ENCODE results near the gene GRAMD1A. TPM values are rescaled to one million over a fixed set of nuclear protein-coding genes. Genes with fewer than 3 reads are reported as not detected.
"Not testable (repeated sequence)": the region's sequence is repeated elsewhere in the genome, so short reads cannot be mapped to it uniquely, and the experiment has no call there.

GRAMD1A gene
- total and polyA plus RNA-seq, 4 donors = 29.6 to 111 (median 64.4) TPM

- no peaks in the 10 kb centered on the region for H3K27me3 ChIP-seq (ENCODE audit: control insufficient read depth, insufficient read depth, low read length)
- no peak overlapping the region for H3K4me3 ChIP-seq (ENCODE audit: low read depth, low read length)
- peaks cover 33% of the 10 kb centered on the region for H3K4me1 ChIP-seq (ENCODE audit: control insufficient read depth, insufficient read depth, low read length)
- 0% methylated on average over 27 of the region's 37 CpGs for WGBS (ENCODE audit: insufficient coverage)
- peaks cover 27% of the 10 kb centered on the region for H3K36me3 ChIP-seq (ENCODE audit: control insufficient read depth, insufficient read depth, low read length)
- no peak for DNase-seq (ENCODE audit: low read depth in 4 of 6, low spot score in 6 of 6)
- H3K27ac ChIP-seq (ENCODE audit: low read depth, low read length) = no peak overlapping the region
- H3K9me3 ChIP-seq (ENCODE audit: control insufficient read depth, insufficient read depth, low read length) = no peaks in the 10 kb centered on the region
These were observed 169 bp downstream of the GRAMD1A start for GRCh38 chr19:35000338-35000646.

GRCh38 chr19:35000647-35001501, 751 bp downstream of the GRAMD1A start:
- H3K4me1 ChIP-seq (ENCODE audit: control insufficient read depth, insufficient read depth, low read length) = peaks cover 32% of the 10 kb centered on the region
- DNase-seq (ENCODE audit: low read depth in 4 of 6, low spot score in 6 of 6) = peak in 4 of 6 donors; percentile 13 to 76 (median 46)
- H3K36me3 ChIP-seq (ENCODE audit: control insufficient read depth, insufficient read depth, low read length) = peaks cover 32% of the 10 kb centered on the region
- H3K9me3 ChIP-seq (ENCODE audit: control insufficient read depth, insufficient read depth, low read length) = no peaks in the 10 kb centered on the region
- no peaks in the 10 kb centered on the region for H3K27me3 ChIP-seq (ENCODE audit: control insufficient read depth, insufficient read depth, low read length)
- under 1% methylated on average over 40 of the region's 46 CpGs for WGBS (ENCODE audit: insufficient coverage)
- H3K27ac ChIP-seq (ENCODE audit: low read depth, low read length) = peak overlapping the region; percentile 58
- peak overlapping the region; percentile 41 for H3K4me3 ChIP-seq (ENCODE audit: low read depth, low read length)

- Histone ChIP-seq H3K27ac (ENCODE audit: low read depth, low read length) (no peak overlapping the region), H3K4me3 (ENCODE audit: low read depth, low read length) (no peak overlapping the region)
These were observed 2.0 kb downstream of the GRAMD1A start for GRCh38 chr19:35002037-35002535.

GRCh38 chr19:35004517-35005255, 4.6 kb downstream of the GRAMD1A start:
- Histone ChIP-seq H3K4me3 (ENCODE audit: low read depth, low read length) (no peak overlapping the region), H3K36me3 (ENCODE audit: control insufficient read depth, insufficient read depth, low read length) (peaks cover 58% of the 10 kb centered on the region), H3K4me1 (ENCODE audit: control insufficient read depth, insufficient read depth, low read length) (peaks cover 23% of the 10 kb centered on the region), H3K27me3 (ENCODE audit: control insufficient read depth, insufficient read depth, low read length) (no peaks in the 10 kb centered on the region), H3K9me3 (ENCODE audit: control insufficient read depth, insufficient read depth, low read length) (no peaks in the 10 kb centered on the region), H3K27ac (ENCODE audit: low read depth, low read length) (no peak overlapping the region)
- 92% methylated on average over 10 of the region's 18 CpGs for WGBS (ENCODE audit: insufficient coverage)
- DNase-seq (ENCODE audit: low read depth in 4 of 6, low spot score in 6 of 6) = no peak

More at GRCh38 chr19:35002037-35002535, 2.0 kb downstream of the GRAMD1A start:
- Histone ChIP-seq H3K36me3 (ENCODE audit: control insufficient read depth, insufficient read depth, low read length) (peaks cover 43% of the 10 kb centered on the region), H3K9me3 (ENCODE audit: control insufficient read depth, insufficient read depth, low read length) (no peaks in the 10 kb centered on the region), H3K27me3 (ENCODE audit: control insufficient read depth, insufficient read depth, low read length) (no peaks in the 10 kb centered on the region), H3K4me1 (ENCODE audit: control insufficient read depth, insufficient read depth, low read length) (peaks cover 32% of the 10 kb centered on the region)
- no peak for DNase-seq (ENCODE audit: low read depth in 4 of 6, low spot score in 6 of 6)
- WGBS (ENCODE audit: insufficient coverage) = 90% methylated on average over 7 of the region's 11 CpGs

GRCh38 chr19:35005256-35005977, 5.3 kb downstream of the GRAMD1A start:
- Histone ChIP-seq H3K4me1 (ENCODE audit: control insufficient read depth, insufficient read depth, low read length) (peaks cover 20% of the 10 kb centered on the region), H3K27me3 (ENCODE audit: control insufficient read depth, insufficient read depth, low read length) (no peaks in the 10 kb centered on the region), H3K9me3 (ENCODE audit: control insufficient read depth, insufficient read depth, low read length) (no peaks in the 10 kb centered on the region), H3K27ac (ENCODE audit: low read depth, low read length) (no peak overlapping the region), H3K36me3 (ENCODE audit: control insufficient read depth, insufficient read depth, low read length) (peaks cover 65% of the 10 kb centered on the region), H3K4me3 (ENCODE audit: low read depth, low read length) (no peak overlapping the region)
- no peak for DNase-seq (ENCODE audit: low read depth in 4 of 6, low spot score in 6 of 6)
- WGBS (ENCODE audit: insufficient coverage) = 92% methylated on average over 9 of the region's 11 CpGs

GRCh38 chr19:35006007-35006341, 5.9 kb downstream of the GRAMD1A start:
- H3K27ac ChIP-seq (ENCODE audit: low read depth, low read length); H3K4me3 ChIP-seq (ENCODE audit: low read depth, low read length); H3K27me3 ChIP-seq (ENCODE audit: control insufficient read depth, insufficient read depth, low read length); H3K9me3 ChIP-seq (ENCODE audit: control insufficient read depth, insufficient read depth, low read length); DNase-seq (ENCODE audit: low read depth in 4 of 6, low spot score in 6 of 6): not testable (repeated sequence)
- Histone ChIP-seq H3K4me1 (ENCODE audit: control insufficient read depth, insufficient read depth, low read length) (peaks cover 20% of the 10 kb centered on the region), H3K36me3 (ENCODE audit: control insufficient read depth, insufficient read depth, low read length) (peaks cover 71% of the 10 kb centered on the region)
- WGBS (ENCODE audit: insufficient coverage) = 100% methylated on average over 6 of the region's 6 CpGs

- Histone ChIP-seq H3K4me3 (ENCODE audit: low read depth, low read length) (no peak overlapping the region), H3K36me3 (ENCODE audit: control insufficient read depth, insufficient read depth, low read length) (peaks cover 75% of the 10 kb centered on the region), H3K27ac (ENCODE audit: low read depth, low read length) (no peak overlapping the region), H3K27me3 (ENCODE audit: control insufficient read depth, insufficient read depth, low read length) (no peaks in the 10 kb centered on the region), H3K4me1 (ENCODE audit: control insufficient read depth, insufficient read depth, low read length) (peaks cover 19% of the 10 kb centered on the region), H3K9me3 (ENCODE audit: control insufficient read depth, insufficient read depth, low read length) (no peaks in the 10 kb centered on the region)
- 98% methylated on average over 10 of the region's 15 CpGs for WGBS (ENCODE audit: insufficient coverage)
- DNase-seq (ENCODE audit: low read depth in 4 of 6, low spot score in 6 of 6) = no peak
These were observed 6.3 kb downstream of the GRAMD1A start for GRCh38 chr19:35006342-35006998.

GRCh38 chr19:35006999-35007365, 6.9 kb downstream of the GRAMD1A start:
- Histone ChIP-seq H3K4me1 (ENCODE audit: control insufficient read depth, insufficient read depth, low read length) (peaks cover 16% of the 10 kb centered on the region), H3K36me3 (ENCODE audit: control insufficient read depth, insufficient read depth, low read length) (peaks cover 79% of the 10 kb centered on the region), H3K27me3 (ENCODE audit: control insufficient read depth, insufficient read depth, low read length) (no peaks in the 10 kb centered on the region), H3K9me3 (ENCODE audit: control insufficient read depth, insufficient read depth, low read length) (no peaks in the 10 kb centered on the region), H3K4me3 (ENCODE audit: low read depth, low read length) (no peak overlapping the region), H3K27ac (ENCODE audit: low read depth, low read length) (no peak overlapping the region)
- no peak for DNase-seq (ENCODE audit: low read depth in 4 of 6, low spot score in 6 of 6)
- WGBS (ENCODE audit: insufficient coverage) = 98% methylated on average over 5 of the region's 5 CpGs

- Histone ChIP-seq H3K36me3 (ENCODE audit: control insufficient read depth, insufficient read depth, low read length) (peaks cover 79% of the 10 kb centered on the region), H3K4me1 (ENCODE audit: control insufficient read depth, insufficient read depth, low read length) (peaks cover 16% of the 10 kb centered on the region)
- H3K27me3 ChIP-seq (ENCODE audit: control insufficient read depth, insufficient read depth, low read length); H3K9me3 ChIP-seq (ENCODE audit: control insufficient read depth, insufficient read depth, low read length); H3K27ac ChIP-seq (ENCODE audit: low read depth, low read length); DNase-seq (ENCODE audit: low read depth in 4 of 6, low spot score in 6 of 6); H3K4me3 ChIP-seq (ENCODE audit: low read depth, low read length): not testable (repeated sequence)
- WGBS (ENCODE audit: insufficient coverage) = no CpG with 5 or more reads among the region's 8 CpGs
These were observed 7.3 kb downstream of the GRAMD1A start for GRCh38 chr19:35007427-35007826.

Measured in spinal cord (tissue), 10 donors.